Brain microvascular endothelial cell (primary cell): ENCODE measurements around the gene RRP7A.
"Not testable (repeated sequence)": the region's sequence is repeated elsewhere in the genome, so short reads cannot be mapped to it uniquely, and the experiment has no call there.

ENCODE experiments used
- DNase-seq: peaks from one replicate; pipeline ENCODE4 v3.0.0-alpha.2; 2020
- H3K27ac ChIP-seq: fragments of 250-450 bp; sonication (Bioruptor Pico); 2 replicates; pipeline ENCODE4 v1.5.1; 2020; ENCODE audit warnings: mild to moderate bottlenecking, moderate library complexity
- H3K27me3 ChIP-seq: fragments of 250-450 bp; sonication (Bioruptor Pico); replicated peaks from 2 replicates; pipeline ENCODE4 v1.5.1; 2020; ENCODE audit warnings: mild to moderate bottlenecking
- H3K36me3 ChIP-seq: fragments of 250-450 bp; sonication (Bioruptor Pico); replicated peaks from 2 replicates; pipeline ENCODE4 v1.5.1; 2020; ENCODE audit warnings: mild to moderate bottlenecking
- H3K4me3 ChIP-seq: 2 replicates; pipeline ENCODE4 v1.5.1; 2011; ENCODE audit warnings: low read depth, mild to moderate bottlenecking, control low read depth, low read length, moderate library complexity
- in situ Hi-C: cut with HindIII; loops from 2 replicates; pipeline ENCODE4 v1.10.0; 2017; ENCODE audit warnings: low sequenced_read_pairs, low pct_ligation_motif_present
- TF ChIP-seq, protein P1 (sequence below): IDR thresholded peaks from 2 replicates; pipeline ENCODE4 v1.5.1; 2011; ENCODE audit warnings: low read depth, mild to moderate bottlenecking, moderate library complexity, low read length, control low read depth, inconsistent platforms; ENCODE audit errors: missing control alignments

The RRP7A gene

GRCh38 chr22:42562279-42562678, 42.7 kb upstream of the RRP7A start:
- H3K36me3 ChIP-seq: no peaks in the 10 kb centered on the region
- H3K27me3 ChIP-seq: no peaks in the 10 kb centered on the region
- no peak overlapping the region for H3K4me3 ChIP-seq
- H3K27ac ChIP-seq: no peak overlapping the region
- DNase-seq: no peak
- in situ Hi-C loops: no loop called here
- TF ChIP-seq, protein P1, sequence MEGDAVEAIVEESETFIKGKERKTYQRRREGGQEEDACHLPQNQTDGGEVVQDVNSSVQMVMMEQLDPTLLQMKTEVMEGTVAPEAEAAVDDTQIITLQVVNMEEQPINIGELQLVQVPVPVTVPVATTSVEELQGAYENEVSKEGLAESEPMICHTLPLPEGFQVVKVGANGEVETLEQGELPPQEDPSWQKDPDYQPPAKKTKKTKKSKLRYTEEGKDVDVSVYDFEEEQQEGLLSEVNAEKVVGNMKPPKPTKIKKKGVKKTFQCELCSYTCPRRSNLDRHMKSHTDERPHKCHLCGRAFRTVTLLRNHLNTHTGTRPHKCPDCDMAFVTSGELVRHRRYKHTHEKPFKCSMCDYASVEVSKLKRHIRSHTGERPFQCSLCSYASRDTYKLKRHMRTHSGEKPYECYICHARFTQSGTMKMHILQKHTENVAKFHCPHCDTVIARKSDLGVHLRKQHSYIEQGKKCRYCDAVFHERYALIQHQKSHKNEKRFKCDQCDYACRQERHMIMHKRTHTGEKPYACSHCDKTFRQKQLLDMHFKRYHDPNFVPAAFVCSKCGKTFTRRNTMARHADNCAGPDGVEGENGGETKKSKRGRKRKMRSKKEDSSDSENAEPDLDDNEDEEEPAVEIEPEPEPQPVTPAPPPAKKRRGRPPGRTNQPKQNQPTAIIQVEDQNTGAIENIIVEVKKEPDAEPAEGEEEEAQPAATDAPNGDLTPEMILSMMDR: no peak

DNA sequence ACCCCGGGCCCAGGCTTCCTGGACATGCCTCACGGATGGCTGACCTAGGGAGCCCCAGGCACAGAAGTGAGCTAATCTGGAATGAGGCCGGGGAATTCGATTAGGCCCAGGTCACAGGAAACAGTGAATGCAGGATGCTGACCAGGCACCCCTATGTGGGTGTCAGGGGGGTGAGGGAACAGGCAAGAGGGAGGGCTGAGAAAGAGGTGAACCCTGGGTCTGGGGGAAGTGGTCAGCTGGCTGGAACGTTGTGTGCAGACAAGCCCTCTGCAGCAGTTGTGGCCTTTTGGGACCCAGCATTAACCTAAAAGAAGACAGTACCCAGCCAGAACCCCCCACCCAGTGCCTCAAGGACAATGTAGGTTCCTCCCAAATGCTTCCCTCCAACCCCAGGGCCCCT, 42.3 kb upstream of the RRP7A start:
- Histone ChIP-seq H3K36me3 (no peaks in the 10 kb centered on the region), H3K4me3 (no peak overlapping the region), H3K27ac (no peak overlapping the region), H3K27me3 (no peaks in the 10 kb centered on the region)
- no peak for DNase-seq
- in situ Hi-C loops: no loop called here
- TF ChIP-seq, protein P1: no peak

DNA sequence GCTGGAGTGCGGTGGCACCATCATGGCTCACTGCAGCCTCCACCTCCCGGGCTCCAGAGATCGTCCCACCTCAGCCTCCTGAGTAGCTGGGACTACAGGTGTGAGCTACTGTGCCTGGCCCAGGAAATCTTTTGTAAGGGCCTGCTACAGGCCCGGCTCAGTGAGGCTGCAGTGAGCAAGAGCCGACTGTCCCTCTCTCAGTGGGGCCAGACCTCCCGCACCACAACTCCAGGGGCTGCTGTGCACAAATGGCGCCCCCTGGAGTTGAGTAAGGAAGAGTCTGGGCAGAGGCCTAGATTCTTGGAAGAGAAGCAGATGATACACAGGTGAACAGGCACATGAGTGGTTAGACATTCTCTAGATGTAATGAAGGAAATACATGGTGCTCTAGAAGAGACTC, 41.2 kb upstream of the RRP7A start:
- DNase-seq: no peak
- in situ Hi-C loops: no loop called here
- Histone ChIP-seq H3K27ac (no peak overlapping the region), H3K4me3 (no peak overlapping the region), H3K27me3 (no peaks in the 10 kb centered on the region), H3K36me3 (no peaks in the 10 kb centered on the region)
- TF ChIP-seq, protein P1: peak; percentile 72

- no peak overlapping the region for H3K4me3 ChIP-seq
- no peak for DNase-seq
- in situ Hi-C loops: no loop called here
- no peaks in the 10 kb centered on the region for H3K36me3 ChIP-seq
- H3K27ac ChIP-seq: no peak overlapping the region
- H3K27me3 ChIP-seq: no peaks in the 10 kb centered on the region
- TF ChIP-seq, protein P1: no peak
These were observed 40.8 kb upstream of the RRP7A start for GRCh38 chr22:42560381-42560780.

DNA sequence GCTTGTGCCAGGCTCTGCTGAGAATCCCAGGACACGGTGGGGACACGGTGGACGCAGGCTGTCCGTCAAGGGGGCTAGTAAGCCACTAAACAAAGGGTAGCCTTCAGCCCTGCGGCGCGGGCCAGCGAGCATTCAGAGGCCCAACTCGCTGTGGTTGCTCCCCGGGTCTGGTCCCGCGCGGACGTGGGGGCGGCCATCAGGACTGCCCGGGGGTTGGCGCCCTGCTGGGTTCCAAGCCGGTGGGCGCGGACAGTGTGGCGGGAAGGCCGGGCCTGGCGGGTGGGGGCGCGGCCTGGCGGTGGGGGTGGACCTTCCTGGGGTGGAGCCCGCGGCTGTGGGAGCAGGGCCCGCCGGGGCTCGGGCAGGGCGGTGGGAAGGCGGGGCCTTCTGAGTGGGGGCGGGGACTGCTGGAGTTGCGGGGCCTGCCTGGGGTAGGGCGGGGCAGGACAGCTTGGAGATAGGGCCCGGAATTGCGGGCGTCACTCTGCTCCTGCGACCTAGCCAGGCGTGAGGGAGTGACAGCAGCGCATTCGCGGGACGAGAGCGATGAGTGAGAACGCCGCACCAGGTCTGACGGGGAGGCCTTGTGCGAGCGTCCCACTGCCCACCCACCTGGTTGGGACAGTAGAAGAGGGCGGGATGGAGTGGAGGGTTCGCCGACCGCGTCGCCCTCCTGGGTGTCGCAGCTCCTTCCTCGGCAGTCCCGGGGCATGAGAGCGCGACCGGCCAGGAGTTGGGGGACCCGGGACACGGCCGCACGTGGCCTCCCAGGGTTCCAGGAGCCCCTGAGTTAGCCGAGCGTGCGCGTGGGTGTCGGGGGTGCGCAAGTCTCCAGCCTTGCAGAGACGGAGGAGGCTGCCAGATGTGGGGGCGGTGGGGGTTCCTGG, 34.1 kb upstream of the RRP7A start, which contains the start of gene SERHL2:
SERHL2 (plus strand) TSS at position 482 of the 887 bp plus-strand sequence; CDS start at position 547, 65 bp downstream.
- no peak within 1 kb of the TSS for H3K27ac ChIP-seq
- H3K4me3 ChIP-seq: peak within 1 kb of the TSS; percentile 63
- H3K36me3 ChIP-seq: no peaks in the 10 kb centered on the region
- in situ Hi-C loops: no loop called here
- TF ChIP-seq, protein P1: no peak
- peak; percentile 60 for DNase-seq
- no peaks in the 10 kb centered on the region for H3K27me3 ChIP-seq

DNA sequence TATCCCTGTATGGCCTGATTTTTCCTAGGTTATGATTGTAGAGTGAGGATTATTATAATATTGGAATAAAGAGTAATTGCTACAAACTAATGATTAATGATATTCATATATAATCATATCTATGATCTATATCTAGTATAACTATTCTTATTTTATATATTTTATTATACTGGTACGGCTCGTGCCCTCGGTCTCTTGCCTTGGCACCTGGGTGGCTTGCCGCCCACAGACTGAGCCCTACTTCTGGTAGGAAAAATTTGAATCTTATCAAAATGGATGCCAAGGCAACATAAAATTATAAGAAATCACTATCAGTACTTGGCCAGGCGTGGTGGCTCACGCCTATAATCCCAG, 32.7 kb upstream of the RRP7A start:
- H3K27me3 ChIP-seq, DNase-seq, in situ Hi-C loops, H3K4me3 ChIP-seq, H3K27ac ChIP-seq, H3K36me3 ChIP-seq: not testable (repeated sequence)
